K562 (cell line): ENCODE measurements around the gene TTLL3. TPM values are rescaled to one million over a fixed set of nuclear protein-coding genes. Genes with fewer than 3 reads are reported as not detected.
A peak's percentile ranks its signal among the peaks of the same experiment; 100 is the strongest.

Experiments
- ATAC-seq: fragments of 200-7000 bp; cut with Tn5 transposase; 3 replicates; pipeline ENCODE4 v1.9.1; 2020; ENCODE audit warnings: moderate library complexity
- BruUV-seq: library from RNA; stranded (reverse); fragments of 400-500 nt; replicated peaks from 2 replicates; lab custom pipeline; 2021; lab: Mats Ljungman, UMichigan
- CTCF ChIA-PET: fragments of 300-600 bp; formaldehyde crosslinking; extraction: SDS; loops from one replicate; lab custom pipeline; 2021; ENCODE audit warnings: low intra/inter-chr PET ratio; lab: Yijun Ruan, JAX
- POLR2A ChIA-PET: fragments of 300-600, 350-650 bp; sonication (Branson Sonifier 250); formaldehyde crosslinking; extraction: SDS; loops from one replicate; lab custom pipeline; 2021; ENCODE audit warnings: antibody characterized with exemption, inconsistent platforms; lab: Yijun Ruan, JAX
- DNase-seq, 4 experiments: peaks; one replicate each; pipeline versions ENCODE4 v3.0.0 to v3.0.0-alpha.2; 2011 to 2018; ENCODE audit warnings: low spot score in 3 of 4, mixed read lengths in 3 of 4; ENCODE audit errors: extremely low read depth in 1 of 4
- FAIRE-seq: peaks from 2 replicates; lab custom pipeline; 2011; peaks lifted over from hg19 to GRCh38; lab: Jason Lieb, UNC
- H2AFZ ChIP-seq: 2 replicates; pipeline ENCODE4 v1.6.0; 2011; ENCODE audit warnings: low read depth, low read length, control low read depth, inconsistent platforms
- H3K27ac ChIP-seq: fragments of 200-600 bp; 3 replicates; pipeline ENCODE4 v1.8.0; 2011; ENCODE audit warnings: low read depth, mild to moderate bottlenecking, control low read depth, inconsistent platforms, low read length, moderate library complexity, mixed read lengths; ENCODE audit errors: extremely low read depth
- H3K27me3 ChIP-seq, 2 experiments: fragments of 300-600 bp in 1 of 2; 2 replicates in 1 of 2; 3 replicates in 1 of 2; pipeline versions ENCODE4 v1.6.0 to v1.8.0; 2011; ENCODE audit warnings: inconsistent platforms in 2 of 2, low read length in 2 of 2, mild to moderate bottlenecking in 1 of 2, mixed read lengths in 1 of 2, moderate library complexity in 1 of 2; ENCODE audit not compliant: control insufficient read depth in 2 of 2, insufficient read depth in 2 of 2
- H3K36me3 ChIP-seq: fragments of 300-600 bp; 3 replicates; pipeline ENCODE4 v1.8.0; 2011; ENCODE audit warnings: mild to moderate bottlenecking, low read length, inconsistent platforms; ENCODE audit not compliant: control insufficient read depth, insufficient read depth
- H3K4me1 ChIP-seq, 2 experiments: fragments of 200-600 bp in 1 of 2; replicated peaks in 1 of 2; 2 replicates in 1 of 2; 3 replicates in 1 of 2; pipeline versions ENCODE4 v1.5.1 to v1.8.0; 2011; ENCODE audit warnings: inconsistent platforms in 2 of 2, low read length in 2 of 2, mild to moderate bottlenecking in 1 of 2, mixed read lengths in 1 of 2, moderate library complexity in 1 of 2; ENCODE audit not compliant: control insufficient read depth in 2 of 2, insufficient read depth in 2 of 2
- H3K4me2 ChIP-seq: 2 replicates; pipeline ENCODE4 v1.6.1; 2011; ENCODE audit warnings: low read length, control low read depth, inconsistent platforms, mixed read lengths; ENCODE audit not compliant: insufficient read depth
- H3K4me3 ChIP-seq: fragments of 200-600 bp; sonication (generic), shearing (Covaris generic); 2 replicates; pipeline ENCODE4 v1.5.1; 2016; ENCODE audit warnings: control low read depth, inconsistent platforms
- H3K79me2 ChIP-seq: fragments of 200-600 bp; 3 replicates; pipeline ENCODE4 v1.8.0; 2011; ENCODE audit warnings: low read length, inconsistent platforms; ENCODE audit not compliant: control insufficient read depth, insufficient read depth
- H3K9ac ChIP-seq, 2 experiments: 2 replicates each; pipeline versions ENCODE4 v1.6.0 to v1.6.1; 2011; ENCODE audit warnings: low read depth in 2 of 2, low read length in 2 of 2, control low read depth in 1 of 2, inconsistent platforms in 1 of 2, mild to moderate bottlenecking in 1 of 2, mixed read lengths in 1 of 2; ENCODE audit not compliant: insufficient read depth in 1 of 2
- H3K9me1 ChIP-seq: one replicate; pipeline ENCODE4 v1.6.0; 2011; ENCODE audit warnings: inconsistent platforms, mild to moderate bottlenecking, low read length, moderate library complexity; ENCODE audit not compliant: control insufficient read depth, insufficient read depth
- H3K9me3 ChIP-seq: replicated peaks from 2 replicates; pipeline ENCODE4 v1.5.1; 2011; ENCODE audit warnings: low read depth, low read length, inconsistent platforms; ENCODE audit not compliant: control insufficient read depth, insufficient read depth
- H4K20me1 ChIP-seq: replicated peaks from 2 replicates; pipeline ENCODE4 v1.6.1; 2011; ENCODE audit warnings: low read length, inconsistent platforms, mixed read lengths; ENCODE audit not compliant: control insufficient read depth, insufficient read depth
- HNRNPL ChIP-seq: fragments of 200-400 bp; formaldehyde crosslinking; IDR thresholded peaks from 2 replicates; pipeline ENCODE4 v1.6.1; 2017; ENCODE audit warnings: low read depth, mild to moderate bottlenecking, low read length
- POLR2G ChIP-seq: fragments of 200-400 bp; formaldehyde crosslinking; IDR thresholded peaks from 2 replicates; pipeline ENCODE4 v1.6.1; 2017; ENCODE audit warnings: low read depth, mild to moderate bottlenecking, antibody characterized with exemption, low read length, moderate library complexity
- RAD21 ChIP-seq, 2 experiments: fragments of 250-450 bp in 1 of 2; fragments of 450-650 bp in 1 of 2; sonication (Bioruptor Pico) in 1 of 2; formaldehyde crosslinking in 1 of 2; IDR thresholded peaks in 1 of 2; conservative IDR thresholded peaks in 1 of 2; 2 replicates each; pipeline versions ENCODE4 v1.4.0 to v1.8.0; 2020 to 2022; ENCODE audit warnings: mild to moderate bottlenecking in 2 of 2, moderate library complexity in 1 of 2
- TFAM ChIP-seq: fragments of 250-450 bp; sonication (Bioruptor Pico); conservative IDR thresholded peaks from 2 replicates; pipeline ENCODE4 v1.5.0; 2021; ENCODE audit warnings: mild to moderate bottlenecking, moderate library complexity
- TRIM28 ChIP-seq: fragments of 450-650 bp; IDR thresholded peaks from 2 replicates; pipeline ENCODE4 v1.6.1; 2017
- ZNF316 ChIP-seq: fragments of 450-650 bp; IDR thresholded peaks from 2 replicates; pipeline ENCODE4 v1.6.1; 2016
- ZNF717 ChIP-seq: fragments of 250-450 bp; sonication (Bioruptor Pico); IDR thresholded peaks from 2 replicates; pipeline ENCODE4 v1.5.0; 2021
- WGBS: fragments of 100-300 bp; shearing (Covaris generic); methylation state at CpG from one replicate; pipeline ENCODE4 v1.1.6; 2016; ENCODE audit warnings: low coverage, mixed read lengths; ENCODE audit not compliant: insufficient coverage; ENCODE audit errors: missing lambda C conversion rate; 5-methylcytosine and 5-hydroxymethylcytosine counted together
- in situ Hi-C: fragments of 300-500 bp; cut with MboI; formaldehyde crosslinking; loops from 4 replicates; pipeline ENCODE4 v1.15.0; 2018; ENCODE audit warnings: inconsistent platforms, mixed read lengths
- intact Hi-C: fragments of 100-400 bp; cut with micrococcal nuclease; formaldehyde crosslinking; loops from 2 replicates; pipeline ENCODE4 v1.14.2; 2022
- polyA plus RNA-seq, 8 experiments: library from polyadenylated mRNA; depleted of rRNA in 4 of 8; stranded (reverse) in 5 of 8; unstranded in 3 of 8; fragments of >200 nt; fragmentation: Nextera tagmentation in 2 of 8; fragmentation: Illumina TruSeq in 1 of 8; extraction: Ambion mirVana in 2 of 8; extraction: Trizol in 1 of 8; gene quantifications; 2 replicates each; pipeline versions ENCODE4 v1.2.1 to v1.2.3, GENCODE V29; 2011 to 2014; ENCODE audit warnings: inconsistent platforms in 1 of 8, missing spikeins in 1 of 8
- total RNA-seq, 7 experiments: library from RNA; depleted of rRNA in 6 of 7; stranded (reverse); fragments of >200 nt in 6 of 7; fragmentation: Illumina TruSeq in 2 of 7; extraction: Trizol in 2 of 7; gene quantifications; 2 replicates each; pipeline versions ENCODE4 v1.2.1 to v1.2.3, GENCODE V29; 2011 to 2021; ENCODE audit warnings: low replicate concordance in 1 of 7
- TF ChIP-seq, protein P1 (sequence below): conservative IDR thresholded peaks from 2 replicates; pipeline ENCODE4 v1.6.1; 2011; ENCODE audit warnings: low read depth, mild to moderate bottlenecking, low read length; ENCODE audit not compliant: control insufficient read depth
- TF ChIP-seq, protein P2 (sequence below): sonication (generic); formaldehyde crosslinking; IDR thresholded peaks from 2 replicates; pipeline ENCODE4 v1.8.0; 2022; ENCODE audit warnings: mild to moderate bottlenecking, missing genetic modification reagents

The TTLL3 gene
- total and polyA plus RNA-seq, 9 of the 15 experiments (the other 6 are each of a cell fraction or from before 2014, with no cell fraction given): 8.9 to 106 (median 33.2) TPM

DNA sequence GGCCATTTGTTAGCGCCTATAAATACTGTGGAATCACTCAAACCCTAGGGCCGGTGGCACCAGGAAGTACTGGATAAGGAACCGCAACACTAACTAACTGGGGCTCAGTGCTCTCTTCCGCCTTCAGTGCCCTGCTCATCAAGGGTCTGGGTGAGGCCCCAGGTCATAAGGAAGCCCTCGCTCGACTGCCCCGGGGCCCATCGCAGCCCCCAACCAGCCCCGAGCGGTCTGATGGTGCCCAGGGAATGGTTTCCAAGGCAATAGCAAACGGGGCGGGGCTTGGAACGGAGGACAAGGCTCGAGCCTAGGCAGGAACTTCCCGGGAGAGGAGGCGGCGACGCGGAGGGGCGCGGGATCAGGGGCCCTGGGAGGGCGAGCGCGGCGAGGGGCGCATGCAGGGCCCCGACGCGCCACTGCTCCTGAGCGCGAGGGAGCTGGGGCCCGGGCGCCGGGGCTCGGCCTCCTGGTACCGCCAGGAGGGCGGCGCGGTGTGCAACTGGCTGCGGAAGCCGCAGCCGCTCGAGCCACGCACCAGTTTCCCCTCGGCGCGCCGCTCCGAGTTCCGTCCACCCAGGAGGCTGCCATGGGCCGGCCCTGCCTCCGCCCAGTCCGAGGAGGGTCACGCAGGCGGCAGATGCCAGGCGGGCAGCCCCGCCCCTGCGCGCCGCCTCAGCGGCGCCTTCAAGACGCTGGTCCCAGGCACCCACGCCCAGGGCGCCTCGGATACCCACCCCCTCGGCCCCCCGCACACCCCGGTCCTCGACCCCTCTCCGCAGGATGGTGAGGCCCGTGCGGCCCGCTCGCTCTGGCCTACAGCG lies at the start of gene TTLL3 (continued):
- TF ChIP-seq, protein P1, sequence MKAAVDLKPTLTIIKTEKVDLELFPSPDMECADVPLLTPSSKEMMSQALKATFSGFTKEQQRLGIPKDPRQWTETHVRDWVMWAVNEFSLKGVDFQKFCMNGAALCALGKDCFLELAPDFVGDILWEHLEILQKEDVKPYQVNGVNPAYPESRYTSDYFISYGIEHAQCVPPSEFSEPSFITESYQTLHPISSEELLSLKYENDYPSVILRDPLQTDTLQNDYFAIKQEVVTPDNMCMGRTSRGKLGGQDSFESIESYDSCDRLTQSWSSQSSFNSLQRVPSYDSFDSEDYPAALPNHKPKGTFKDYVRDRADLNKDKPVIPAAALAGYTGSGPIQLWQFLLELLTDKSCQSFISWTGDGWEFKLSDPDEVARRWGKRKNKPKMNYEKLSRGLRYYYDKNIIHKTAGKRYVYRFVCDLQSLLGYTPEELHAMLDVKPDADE: 0 out of 2 replicates have a peak, but pooled peaks have one; percentile 4
- peak; percentile 75 for TF ChIP-seq POLR2G
- TF ChIP-seq HNRNPL: peak; percentile 62; the same call in 1 of the 2 replicates
- TF ChIP-seq TFAM (CRISPR knock-in tag): no peak
- no peak for TF ChIP-seq RAD21 (CRISPR knock-in tag; conservative IDR thresholded peaks at IDR 0.05 in 1 of 2, IDR thresholded peaks at IDR 0.05 in 1 of 2)
- TF ChIP-seq, all 486 proteins: peak for 6

DNA sequence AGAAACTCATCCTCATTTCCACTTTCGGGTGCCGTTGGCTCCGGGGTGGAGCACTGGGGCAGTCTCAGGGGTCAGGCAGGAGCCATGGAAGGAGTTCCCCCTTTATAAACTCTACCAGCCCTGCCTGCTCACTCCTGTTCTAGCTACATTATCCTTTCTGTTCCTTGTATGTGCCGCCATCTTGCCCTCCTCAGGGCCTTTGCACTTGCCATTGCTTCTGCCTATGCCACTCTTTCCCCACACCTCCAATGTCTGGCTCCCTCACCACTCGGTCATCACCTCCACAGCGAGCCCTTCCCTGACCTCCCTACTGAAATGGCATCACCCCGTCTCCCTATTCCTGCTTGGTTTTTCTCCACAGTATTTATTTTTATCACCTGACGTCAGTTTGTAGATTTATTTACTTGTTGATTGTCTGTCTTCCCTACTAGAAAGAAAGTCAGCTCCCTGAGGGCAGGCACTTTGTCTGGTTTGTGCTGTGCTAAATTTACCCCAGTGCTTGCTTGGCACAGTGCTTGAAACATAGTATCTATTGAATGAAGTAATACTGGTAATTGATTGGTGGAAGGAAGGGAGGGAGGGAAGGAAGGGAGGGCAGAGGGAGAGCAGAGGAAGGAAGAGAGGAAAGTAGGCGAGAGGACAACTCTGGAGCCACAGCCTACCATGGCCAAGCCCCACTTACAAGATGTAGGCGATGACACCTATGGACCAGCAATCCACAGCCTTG lies 49.1 kb upstream of the TTLL3 start:
- TF ChIP-seq ZNF316 (peak; percentile 80), ZNF717 (CRISPR knock-in tag) (no peak), TRIM28 (peak; percentile 37; the same call in 1 of the 2 replicates)
- TF ChIP-seq, protein P2, sequence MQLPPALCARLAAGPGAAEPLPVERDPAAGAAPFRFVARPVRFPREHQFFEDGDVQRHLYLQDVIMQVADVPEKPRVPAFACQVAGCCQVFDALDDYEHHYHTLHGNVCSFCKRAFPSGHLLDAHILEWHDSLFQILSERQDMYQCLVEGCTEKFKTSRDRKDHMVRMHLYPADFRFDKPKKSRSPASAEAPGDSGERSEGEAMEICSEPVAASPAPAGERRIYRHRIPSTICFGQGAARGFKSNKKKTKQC (CRISPR knock-in tag): no peak
- Histone ChIP-seq H3K4me1 (peaks cover 0 to 4% of the 10 kb centered on the region in 2 experiments; a peak in 3 of 5 replicates), H3K9me1 (no peaks in the 10 kb centered on the region), H3K36me3 (peaks cover 28% of the 10 kb centered on the region; the same call in 2 of the 3 replicates), H4K20me1 (no peaks in the 10 kb centered on the region), H3K4me2 (no peak overlapping the region), H3K27ac (no peak overlapping the region), H3K27me3 (no peaks in the 10 kb centered on the region), H2AFZ (no peak overlapping the region), H3K9ac (no peak overlapping the region), H3K4me3 (no peak overlapping the region), H3K9me3 (no peaks in the 10 kb centered on the region; the same call in 1 of the 2 replicates), H3K79me2 (no peaks in the 10 kb centered on the region)
- POLR2A ChIA-PET: interaction anchor here (0.6 kb wide), 1 partner anchor 14 kb away, joined by 4 read pairs; no protein-coding TSS in a partner anchor
- no peak for DNase-seq
- no peak for ATAC-seq
- FAIRE-seq: no peak
- WGBS: 82% methylated on average over 10 of the region's 10 CpGs
- intact Hi-C loops (no loop called here), in situ Hi-C loops (no loop called here)
- CTCF ChIA-PET: no interaction called here
- BruUV-seq: no TSS peak
